ENCODE measurements around the gene ATXN7L1. TPM values are rescaled to one million over a fixed set of nuclear protein-coding genes. Genes with fewer than 3 reads are reported as not detected.

Gene ATXN7L1
- total and polyA plus RNA-seq, 7 donors, result 5.4 to 20.5 (median 12.8) TPM

DNA sequence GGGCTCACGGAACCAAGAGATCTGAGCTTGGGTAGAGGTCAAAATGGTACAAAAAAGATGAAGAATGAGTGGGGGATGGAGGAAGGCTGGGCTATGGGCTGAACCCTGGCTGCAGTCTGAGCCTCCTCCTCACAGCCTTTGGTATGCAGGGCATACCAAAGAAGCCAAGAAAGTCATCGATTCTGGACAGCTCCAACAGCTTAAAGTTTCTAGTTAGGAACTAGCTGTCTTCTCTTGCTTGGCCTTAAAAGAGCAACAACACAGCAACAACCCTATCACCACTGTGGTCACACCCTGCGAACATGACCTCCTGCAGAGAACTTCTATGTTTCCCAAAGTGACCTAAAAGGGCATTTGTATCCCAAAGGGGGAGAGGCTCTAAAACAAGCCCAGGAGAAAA is 169.0 kb downstream of the ATXN7L1 start:
- intact Hi-C loops (cut with DNase I), result no loop called here
- H3K4me3 ChIP-seq, result no peak overlapping the region
- peak overlapping the region in 1 of 4 donors; percentile 41 for H3K27ac ChIP-seq
- no peak for TF ChIP-seq POLR2AphosphoS5 (IDR thresholded peaks at IDR 0.05)
- no peak for TF ChIP-seq CTCF (IDR thresholded peaks at IDR 0.05)
- TF ChIP-seq POLR2A (IDR thresholded peaks at IDR 0.05), result no peak
- no peak for TF ChIP-seq EP300 (IDR thresholded peaks at IDR 0.05)
- no peaks in the 10 kb centered on the region for H3K36me3 ChIP-seq
- DNase-seq, result no peak
- peaks cover 0 to 16% (median 14%) of the 10 kb centered on the region in 4 donors for H3K4me1 ChIP-seq
- no peaks in the 10 kb centered on the region for H3K27me3 ChIP-seq
- H3K9me3 ChIP-seq, result peaks cover 0 to 8% (median 0%) of the 10 kb centered on the region in 4 donors
- WGBS, 2 donors, result 90 to 94% methylated on average over 3 of the region's 3 CpGs

- H3K4me1 ChIP-seq, result peaks cover 0 to 16% (median 14%) of the 10 kb centered on the region in 4 donors
- H3K4me3 ChIP-seq, result no peak overlapping the region
- no peaks in the 10 kb centered on the region for H3K27me3 ChIP-seq
- TF ChIP-seq POLR2AphosphoS5 (IDR thresholded peaks at IDR 0.05) (no peak), POLR2A (IDR thresholded peaks at IDR 0.05) (no peak), CTCF (IDR thresholded peaks at IDR 0.05) (no peak), EP300 (IDR thresholded peaks at IDR 0.05) (no peak)
- no peak overlapping the region for H3K27ac ChIP-seq
- intact Hi-C loops (cut with DNase I), result no loop called here
- H3K9me3 ChIP-seq, result no peaks in the 10 kb centered on the region
- DNase-seq, result no peak
- no peaks in the 10 kb centered on the region for H3K36me3 ChIP-seq
- 81 to 94% methylated on average over 7 of the region's 7 CpGs for WGBS, 2 donors
Measured at GRCh38 chr7:105705427-105705826, 171.0 kb downstream of the ATXN7L1 start.

GRCh38 chr7:105703207-105703930 is 173.0 kb downstream of the ATXN7L1 start:
- Histone ChIP-seq H3K9me3 (no peaks in the 10 kb centered on the region), H3K27ac (no peak overlapping the region), H3K4me1 (peaks cover 0 to 15% (median 12%) of the 10 kb centered on the region in 4 donors), H3K36me3 (no peaks in the 10 kb centered on the region), H3K27me3 (no peaks in the 10 kb centered on the region), H3K4me3 (no peak overlapping the region)
- WGBS, 2 donors, result 93 to 94% methylated on average over 10 of the region's 10 CpGs
- no peak for DNase-seq
- intact Hi-C loops (cut with DNase I), result no loop called here
- TF ChIP-seq POLR2A (IDR thresholded peaks at IDR 0.05), result no peak
- TF ChIP-seq POLR2AphosphoS5 (IDR thresholded peaks at IDR 0.05), result no peak
- TF ChIP-seq CTCF (IDR thresholded peaks at IDR 0.05), result no peak
- no peak for TF ChIP-seq EP300 (IDR thresholded peaks at IDR 0.05)

- Histone ChIP-seq H3K27ac (no peak overlapping the region), H3K4me1 (no peaks in the 10 kb centered on the region), H3K36me3 (peaks cover 0 to 4% (median 0%) of the 10 kb centered on the region in 4 donors), H3K4me3 (no peak overlapping the region), H3K27me3 (no peaks in the 10 kb centered on the region), H3K9me3 (no peaks in the 10 kb centered on the region)
- DNase-seq, result no peak
- WGBS, 2 donors, result 96 to 97% methylated on average over 8 of the region's 8 CpGs
- TF ChIP-seq CTCF (IDR thresholded peaks at IDR 0.05) (no peak), EP300 (IDR thresholded peaks at IDR 0.05) (no peak), POLR2A (IDR thresholded peaks at IDR 0.05) (no peak), POLR2AphosphoS5 (IDR thresholded peaks at IDR 0.05) (no peak)
- intact Hi-C loops (cut with DNase I), result no loop called here
Measured at GRCh38 chr7:105699568-105700236, 176.7 kb downstream of the ATXN7L1 start.
